Psoas muscle (tissue), 8 donors: ENCODE results near the gene TPCN2. TPM values are rescaled to one million over a fixed set of nuclear protein-coding genes. Genes with fewer than 3 reads are reported as not detected.

Experiments used
- ATAC-seq, 4 donors: fragments of 200-7000 bp; cut with Tn5 transposase; one replicate each; pipeline ENCODE4 v1.9.1; 2020; ENCODE audit warnings: moderate library complexity in 3 of 4, mild to moderate bottlenecking in 2 of 4
- DNase-seq, 2 donors: peaks; one replicate each; pipeline ENCODE4 v3.0.0-alpha.2; 2020
- H3K27ac ChIP-seq: fragments of 200-600 bp; one replicate; pipeline ENCODE4 v1.8.0; 2022
- H3K27me3 ChIP-seq, 3 donors: fragments of 200-600 bp in 1 of 3; one replicate each; pipeline versions ENCODE4 v1.6.1 to v1.8.0; 2013 to 2022; ENCODE audit warnings: low read length in 2 of 3, mild to moderate bottlenecking in 2 of 3, moderate library complexity in 1 of 3; ENCODE audit not compliant: insufficient read depth in 3 of 3
- H3K36me3 ChIP-seq, 2 donors: fragments of 200-600 bp in 1 of 2; one replicate each; pipeline versions ENCODE4 v1.6.1 to v1.8.0; 2013 to 2022; ENCODE audit warnings: low read depth in 1 of 2, mild to moderate bottlenecking in 1 of 2, moderate library complexity in 1 of 2; ENCODE audit not compliant: insufficient read depth in 1 of 2
- H3K4me1 ChIP-seq: fragments of 200-600 bp; one replicate; pipeline ENCODE4 v1.8.0; 2022
- H3K4me3 ChIP-seq: fragments of 200-600 bp; one replicate; pipeline ENCODE4 v1.8.0; 2022; ENCODE audit warnings: mild to moderate bottlenecking
- H3K9me3 ChIP-seq: fragments of 200-600 bp; one replicate; pipeline ENCODE4 v1.8.0; 2022
- WGBS, 3 donors: extraction: QIAGEN DNeasy Blood & Tissue Kit; methylation state at CpG; one replicate each; pipeline versions ENCODE4 v1.1.6 to v1.1.7; 2013; 5-methylcytosine and 5-hydroxymethylcytosine counted together
- intact Hi-C, 2 donors: fragments of 100-400 bp; cut with DNase I; formaldehyde crosslinking; loops; one replicate each; pipeline versions ENCODE4 v1.11.0 to v1.14.2; 2022
- polyA plus RNA-seq, 3 donors: library from polyadenylated mRNA; stranded (reverse); fragments of 200-250 nt; gene quantifications; one replicate each; pipeline ENCODE4 v1.2.3, GENCODE V29; 2013
- total RNA-seq, 4 donors: library from RNA; stranded (reverse); fragmentation: NEBNext Ultra II Directional in 2 of 4; extraction: Animal tissue kit (Norgen Biotek cat#: 25700) in 2 of 4; gene quantifications; one replicate each; pipeline versions ENCODE4 v1.2.1 to v1.2.4, GENCODE V29; 2021 to 2023
- TF ChIP-seq, protein P1 (sequence below): fragments of 200-600 bp; IDR thresholded peaks from one replicate; pipeline ENCODE4 v1.8.0; 2022; ENCODE audit warnings: antibody characterized with exemption
- donor health status: healthy with polysubstance abuse.
- donor health status: DM: no; HTN: no; CAD: no; lungs with moderate emphysema.
- donor health status: Bipolar disorder and iron deficiency.
- donor health status: healthy.
- donor health status: DM: yes; HTN: yes; CAD: no.
- donor health status: DM: no; HTN: no; CAD: no.
- donor health status: DM: no; HTN: no; CAD: no.
- donor health status: DM: yes; HTN: yes; CAD: no.

TPCN2 gene
- total and polyA plus RNA-seq, 7 donors: 2.2 to 6.0 (median 3.5) TPM

DNA sequence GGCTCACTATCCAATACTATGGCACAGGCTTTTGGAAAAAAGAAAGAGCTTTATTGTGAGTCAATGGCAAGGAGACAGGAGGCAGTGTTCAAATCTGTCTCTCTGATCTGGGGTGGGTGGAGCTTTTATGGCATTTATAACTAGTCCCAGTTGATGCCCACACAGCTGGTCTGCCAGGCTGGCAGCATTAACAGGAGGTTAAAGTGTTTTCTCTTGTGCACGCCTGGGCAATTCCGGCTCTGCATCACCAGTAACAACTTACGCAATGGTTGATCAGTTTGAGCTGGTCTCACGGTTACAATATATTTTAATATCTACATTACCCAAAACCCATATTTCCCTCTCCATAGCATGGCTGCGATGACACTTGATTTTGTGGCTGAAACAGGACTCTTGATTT lies 91.9 kb downstream of the TPCN2 start:
- intact Hi-C loops: no loop called here
- Histone ChIP-seq H3K27me3 (no peaks in the 10 kb centered on the region), H3K36me3 (no peaks in the 10 kb centered on the region), H3K27ac (no peak overlapping the region), H3K9me3 (no peaks in the 10 kb centered on the region), H3K4me1 (no peaks in the 10 kb centered on the region), H3K4me3 (no peak overlapping the region)
- ATAC-seq (no peak), DNase-seq (no peak)
- 51 to 74% (median 63%) methylated on average over 5 of the region's 5 CpGs for WGBS, 3 donors
- TF ChIP-seq, protein P1, sequence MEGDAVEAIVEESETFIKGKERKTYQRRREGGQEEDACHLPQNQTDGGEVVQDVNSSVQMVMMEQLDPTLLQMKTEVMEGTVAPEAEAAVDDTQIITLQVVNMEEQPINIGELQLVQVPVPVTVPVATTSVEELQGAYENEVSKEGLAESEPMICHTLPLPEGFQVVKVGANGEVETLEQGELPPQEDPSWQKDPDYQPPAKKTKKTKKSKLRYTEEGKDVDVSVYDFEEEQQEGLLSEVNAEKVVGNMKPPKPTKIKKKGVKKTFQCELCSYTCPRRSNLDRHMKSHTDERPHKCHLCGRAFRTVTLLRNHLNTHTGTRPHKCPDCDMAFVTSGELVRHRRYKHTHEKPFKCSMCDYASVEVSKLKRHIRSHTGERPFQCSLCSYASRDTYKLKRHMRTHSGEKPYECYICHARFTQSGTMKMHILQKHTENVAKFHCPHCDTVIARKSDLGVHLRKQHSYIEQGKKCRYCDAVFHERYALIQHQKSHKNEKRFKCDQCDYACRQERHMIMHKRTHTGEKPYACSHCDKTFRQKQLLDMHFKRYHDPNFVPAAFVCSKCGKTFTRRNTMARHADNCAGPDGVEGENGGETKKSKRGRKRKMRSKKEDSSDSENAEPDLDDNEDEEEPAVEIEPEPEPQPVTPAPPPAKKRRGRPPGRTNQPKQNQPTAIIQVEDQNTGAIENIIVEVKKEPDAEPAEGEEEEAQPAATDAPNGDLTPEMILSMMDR: no peak

DNA sequence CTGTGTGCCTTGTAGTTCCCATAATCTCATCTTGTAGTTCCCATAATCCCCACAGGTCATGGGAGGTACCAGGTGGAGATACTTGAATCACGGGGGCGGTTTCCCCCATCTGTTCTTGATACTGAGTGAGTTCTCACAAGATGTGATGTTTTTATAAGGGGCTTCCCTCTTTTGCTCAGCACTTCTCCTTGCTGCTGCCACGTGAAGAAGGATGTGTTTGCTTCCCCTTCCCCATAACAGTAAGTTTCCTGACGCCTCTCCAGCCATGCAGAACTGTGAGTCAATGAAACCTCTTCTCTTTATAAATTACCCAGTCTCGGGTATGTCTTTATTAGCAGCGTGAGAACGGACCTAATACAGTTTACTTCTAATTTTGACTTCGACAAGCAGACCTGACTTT lies 93.0 kb downstream of the TPCN2 start:
- no peak overlapping the region for H3K4me3 ChIP-seq
- H3K36me3 ChIP-seq: no peaks in the 10 kb centered on the region
- DNase-seq (no peak), ATAC-seq (no peak)
- 80 to 85% (median 81%) methylated on average over 8 of the region's 8 CpGs for WGBS, 3 donors
- TF ChIP-seq, protein P1: no peak
- H3K27ac ChIP-seq: no peak overlapping the region
- no peaks in the 10 kb centered on the region for H3K4me1 ChIP-seq
- peaks cover 8% of the 10 kb centered on the region for H3K9me3 ChIP-seq
- intact Hi-C loops: no loop called here
- no peaks in the 10 kb centered on the region for H3K27me3 ChIP-seq

DNA sequence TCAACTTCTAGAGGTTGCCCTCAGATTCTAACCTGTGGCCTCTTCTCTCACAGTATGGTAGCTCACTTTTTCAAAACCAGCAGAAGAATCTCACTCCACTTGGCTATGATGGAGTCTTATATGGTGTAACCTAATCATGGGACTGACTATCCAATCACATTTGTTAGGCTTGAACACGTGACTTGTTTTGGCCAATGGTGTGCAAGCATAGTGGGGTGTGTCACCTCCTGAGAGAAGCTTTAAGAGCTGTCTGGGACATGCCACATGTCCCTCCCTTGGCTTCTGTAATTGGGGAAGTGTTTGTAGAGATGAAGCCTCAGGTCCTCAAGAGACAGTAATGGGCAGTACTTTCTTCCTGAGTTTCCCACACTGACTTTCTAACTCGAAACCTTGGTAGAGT lies 94.2 kb downstream of the TPCN2 start:
- Histone ChIP-seq H3K36me3 (no peaks in the 10 kb centered on the region), H3K4me3 (no peak overlapping the region), H3K4me1 (no peaks in the 10 kb centered on the region), H3K27ac (no peak overlapping the region), H3K9me3 (peaks cover 13% of the 10 kb centered on the region), H3K27me3 (no peaks in the 10 kb centered on the region)
- DNase-seq: no peak
- WGBS, 3 donors: 82 to 98% (median 87%) methylated on average over 2 of the region's 2 CpGs
- intact Hi-C loops: no loop called here
- TF ChIP-seq, protein P1: no peak
- ATAC-seq: no peak

DNA sequence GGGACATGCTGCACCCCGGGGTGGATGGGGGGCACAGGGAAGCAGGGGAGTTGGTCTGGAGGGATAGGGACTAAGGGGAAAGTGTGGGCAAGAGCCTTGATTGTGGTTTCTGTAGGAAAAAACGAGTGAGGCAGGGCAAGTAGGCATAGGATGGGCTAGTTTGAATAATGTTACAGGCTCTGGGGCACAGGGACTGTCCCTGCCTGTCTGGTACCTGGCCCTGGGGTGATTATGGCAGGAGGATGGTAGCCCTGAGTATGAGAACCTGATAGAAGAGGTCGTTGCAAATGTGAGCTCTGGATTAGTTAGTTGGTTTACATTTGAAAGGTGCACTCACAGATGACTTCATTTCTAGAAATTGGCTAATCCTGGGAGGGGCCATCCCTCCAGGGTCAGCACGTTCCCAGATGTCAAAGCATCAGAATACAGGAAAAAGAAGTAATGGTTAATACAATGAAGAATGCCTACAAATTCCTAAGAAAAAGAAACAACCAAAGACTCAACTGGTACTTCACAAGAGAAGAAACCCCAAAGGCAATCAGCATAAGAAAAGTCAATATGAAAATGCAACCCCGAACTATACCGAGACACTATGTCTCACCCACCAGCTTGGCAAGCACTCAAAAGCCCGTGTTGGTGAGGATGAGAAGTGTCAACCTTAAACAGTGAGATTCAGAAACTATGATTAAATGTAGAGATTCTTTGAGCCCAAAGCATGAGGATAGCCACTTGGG lies 95.8 kb downstream of the TPCN2 start:
- 74 to 78% (median 77%) methylated on average over 7 of the region's 7 CpGs for WGBS, 3 donors
- Histone ChIP-seq H3K4me3 (no peak overlapping the region), H3K4me1 (no peaks in the 10 kb centered on the region), H3K27ac (no peak overlapping the region), H3K9me3 (peaks cover 13% of the 10 kb centered on the region), H3K27me3 (no peaks in the 10 kb centered on the region), H3K36me3 (no peaks in the 10 kb centered on the region)
- ATAC-seq (no peak), DNase-seq (no peak)
- TF ChIP-seq, protein P1: no peak
- intact Hi-C loops: no loop called here

DNA sequence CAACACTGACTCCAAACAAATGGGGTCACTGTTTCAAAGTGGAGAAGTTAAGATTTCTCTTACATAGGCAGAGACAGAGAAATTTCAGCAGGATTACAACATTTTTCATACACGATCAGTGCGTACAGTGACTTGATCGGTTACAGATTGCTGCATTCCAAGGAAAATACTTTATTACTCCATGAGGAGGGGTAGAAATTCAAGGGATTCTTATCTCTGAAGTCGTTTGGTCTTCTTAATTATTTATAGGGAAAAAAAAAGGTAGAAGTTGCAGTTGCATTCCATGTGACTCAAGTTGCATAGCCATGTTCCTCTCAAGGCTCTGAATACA lies 96.3 kb downstream of the TPCN2 start:
- peaks cover 13% of the 10 kb centered on the region for H3K9me3 ChIP-seq
- H3K27ac ChIP-seq: no peak overlapping the region
- WGBS, 3 donors: 69 to 77% (median 72%) methylated on average over 4 of the region's 4 CpGs
- ATAC-seq (no peak), DNase-seq (no peak)
- TF ChIP-seq, protein P1: no peak
- intact Hi-C loops: no loop called here
- no peak overlapping the region for H3K4me3 ChIP-seq
- H3K27me3 ChIP-seq: no peaks in the 10 kb centered on the region
- H3K4me1 ChIP-seq: no peaks in the 10 kb centered on the region
- no peaks in the 10 kb centered on the region for H3K36me3 ChIP-seq
